Measurements from ENCODE around the gene ENTHD1. TPM values are rescaled to one million over a fixed set of nuclear protein-coding genes. Genes with fewer than 3 reads are reported as not detected.

The ENTHD1 gene
- total RNA-seq, 2 donors from 2014 or later = not detected

DNA sequence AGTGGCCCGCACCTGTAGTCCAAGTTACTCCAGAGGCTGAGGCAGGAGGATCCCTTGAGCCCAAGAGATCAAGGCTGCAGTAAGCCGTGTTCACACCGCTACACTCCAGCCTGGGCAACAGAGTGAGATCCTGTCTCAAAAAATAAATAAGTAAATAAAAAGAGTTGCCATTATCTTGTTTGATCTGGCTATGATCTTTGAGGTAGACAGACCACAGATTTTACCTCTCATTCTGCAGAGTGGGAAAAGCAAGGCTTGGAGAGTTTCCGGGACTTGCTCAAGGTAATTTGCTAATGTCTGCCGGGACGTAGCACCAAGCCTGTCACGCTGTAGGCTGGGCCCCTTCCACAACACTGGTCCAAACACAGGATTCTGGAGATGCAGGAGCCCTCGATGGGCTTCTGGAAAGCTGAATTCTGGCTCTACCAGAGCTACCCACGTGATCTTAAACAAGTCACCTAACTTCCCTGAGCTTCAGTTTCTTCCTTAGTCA is 14.1 kb upstream of the ENTHD1 start:
- H3K9me3 ChIP-seq (ENCODE audit: control insufficient read depth, low read length) = no peaks in the 10 kb centered on the region
- DNase-seq = no peak
- H3K4me3 ChIP-seq (ENCODE audit: low read length) = no peak overlapping the region
- TF ChIP-seq, protein P1, sequence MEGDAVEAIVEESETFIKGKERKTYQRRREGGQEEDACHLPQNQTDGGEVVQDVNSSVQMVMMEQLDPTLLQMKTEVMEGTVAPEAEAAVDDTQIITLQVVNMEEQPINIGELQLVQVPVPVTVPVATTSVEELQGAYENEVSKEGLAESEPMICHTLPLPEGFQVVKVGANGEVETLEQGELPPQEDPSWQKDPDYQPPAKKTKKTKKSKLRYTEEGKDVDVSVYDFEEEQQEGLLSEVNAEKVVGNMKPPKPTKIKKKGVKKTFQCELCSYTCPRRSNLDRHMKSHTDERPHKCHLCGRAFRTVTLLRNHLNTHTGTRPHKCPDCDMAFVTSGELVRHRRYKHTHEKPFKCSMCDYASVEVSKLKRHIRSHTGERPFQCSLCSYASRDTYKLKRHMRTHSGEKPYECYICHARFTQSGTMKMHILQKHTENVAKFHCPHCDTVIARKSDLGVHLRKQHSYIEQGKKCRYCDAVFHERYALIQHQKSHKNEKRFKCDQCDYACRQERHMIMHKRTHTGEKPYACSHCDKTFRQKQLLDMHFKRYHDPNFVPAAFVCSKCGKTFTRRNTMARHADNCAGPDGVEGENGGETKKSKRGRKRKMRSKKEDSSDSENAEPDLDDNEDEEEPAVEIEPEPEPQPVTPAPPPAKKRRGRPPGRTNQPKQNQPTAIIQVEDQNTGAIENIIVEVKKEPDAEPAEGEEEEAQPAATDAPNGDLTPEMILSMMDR (conservative IDR thresholded peaks at IDR 0.05) = no peak
- no peaks in the 10 kb centered on the region for H3K4me1 ChIP-seq (ENCODE audit: control insufficient read depth, insufficient read depth, low read length)
- Mint-ChIP-seq H3K4me3 (no peak overlapping the region), H3K27me3 (ENCODE audit: insufficient read depth) (peaks cover 2% of the 10 kb centered on the region), H3K27ac (no peak overlapping the region), H3K9me3 (no peaks in the 10 kb centered on the region), H3K4me1 (no peaks in the 10 kb centered on the region), H3K36me3 (ENCODE audit: low read depth) (no peaks in the 10 kb centered on the region)
- H3K27ac ChIP-seq (ENCODE audit: low read depth, low read length) = no peak overlapping the region
- WGBS, 2 experiments (ENCODE audit: insufficient coverage in 1 of 2, insufficient read length in 1 of 2) = 88 to 94% methylated on average over 7 to 9 of the region's 9 CpGs
- H3K9ac ChIP-seq (ENCODE audit: extremely low read depth, low read length, poor library complexity, severe bottlenecking) = no peak overlapping the region
- H3K27me3 ChIP-seq (ENCODE audit: control insufficient read depth, insufficient read depth, low read length, poor library complexity, severe bottlenecking) = no peaks in the 10 kb centered on the region
- H3K36me3 ChIP-seq (ENCODE audit: control insufficient read depth, insufficient read depth, low read length) = no peaks in the 10 kb centered on the region

DNA sequence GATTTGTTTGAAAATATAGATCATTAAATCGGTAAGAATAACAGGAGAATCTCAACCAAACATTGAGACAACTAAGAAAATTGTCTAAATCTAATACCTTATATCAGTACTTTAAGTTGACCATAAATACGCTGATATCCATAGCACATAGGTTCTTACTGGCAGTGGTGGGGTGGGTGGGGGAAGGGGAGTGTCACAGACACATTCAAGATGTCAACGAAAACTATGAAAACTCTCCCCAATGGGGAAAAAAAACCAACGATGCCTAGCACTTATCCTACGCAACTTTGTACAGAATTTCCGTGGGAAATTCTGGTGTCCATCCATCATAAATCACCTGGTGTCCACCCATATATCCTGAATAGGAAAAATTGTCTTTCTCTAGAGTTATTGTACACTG is 13.5 kb upstream of the ENTHD1 start:
- Mint-ChIP-seq H3K27ac (no peak overlapping the region), H3K4me3 (no peak overlapping the region), H3K36me3 (ENCODE audit: low read depth) (no peaks in the 10 kb centered on the region), H3K27me3 (ENCODE audit: insufficient read depth) (peaks cover 2% of the 10 kb centered on the region), H3K9me3 (no peaks in the 10 kb centered on the region), H3K4me1 (no peaks in the 10 kb centered on the region)
- Histone ChIP-seq H3K4me3 (ENCODE audit: low read length) (no peak overlapping the region), H3K9ac (ENCODE audit: extremely low read depth, low read length, poor library complexity, severe bottlenecking) (no peak overlapping the region), H3K27me3 (ENCODE audit: control insufficient read depth, insufficient read depth, low read length, poor library complexity, severe bottlenecking) (no peaks in the 10 kb centered on the region), H3K36me3 (ENCODE audit: control insufficient read depth, insufficient read depth, low read length) (no peaks in the 10 kb centered on the region), H3K4me1 (ENCODE audit: control insufficient read depth, insufficient read depth, low read length) (no peaks in the 10 kb centered on the region), H3K27ac (ENCODE audit: low read depth, low read length) (no peak overlapping the region), H3K9me3 (ENCODE audit: control insufficient read depth, low read length) (no peaks in the 10 kb centered on the region)
- TF ChIP-seq, protein P1 (conservative IDR thresholded peaks at IDR 0.05) = no peak
- 95% methylated on average over 6 of the region's 6 CpGs; no CpG with 5 or more reads in 1 of the 2 experiments for WGBS, 2 experiments (ENCODE audit: insufficient coverage in 1 of 2, insufficient read length in 1 of 2)
- DNase-seq = no peak

DNA sequence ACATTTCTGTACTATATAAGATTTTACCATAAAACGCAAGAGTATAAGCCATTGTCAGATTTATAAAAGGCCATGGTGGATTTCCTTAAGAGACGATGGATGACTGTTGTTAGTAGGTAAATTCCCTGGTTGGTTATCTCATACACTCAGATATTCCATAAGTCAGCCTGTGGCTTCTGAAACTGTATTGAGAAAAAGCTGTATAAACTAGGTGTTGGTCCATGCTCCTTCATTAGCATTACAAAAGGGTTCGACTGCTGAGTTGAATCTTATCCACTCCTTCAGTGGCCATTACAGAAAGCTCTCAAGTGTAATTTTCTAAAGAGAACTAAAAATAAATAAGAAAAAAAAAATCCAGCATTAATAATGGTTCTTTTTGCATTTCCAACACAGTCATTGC is 12.6 kb upstream of the ENTHD1 start:
- Mint-ChIP-seq H3K27me3 (ENCODE audit: insufficient read depth) (peaks cover 8% of the 10 kb centered on the region), H3K9me3 (no peaks in the 10 kb centered on the region), H3K4me3 (no peak overlapping the region), H3K4me1 (no peaks in the 10 kb centered on the region), H3K36me3 (ENCODE audit: low read depth) (no peaks in the 10 kb centered on the region), H3K27ac (no peak overlapping the region)
- no peak overlapping the region for H3K27ac ChIP-seq (ENCODE audit: low read depth, low read length)
- H3K9ac ChIP-seq (ENCODE audit: extremely low read depth, low read length, poor library complexity, severe bottlenecking) = no peak overlapping the region
- DNase-seq = no peak
- no peaks in the 10 kb centered on the region for H3K36me3 ChIP-seq (ENCODE audit: control insufficient read depth, insufficient read depth, low read length)
- H3K4me1 ChIP-seq (ENCODE audit: control insufficient read depth, insufficient read depth, low read length) = no peaks in the 10 kb centered on the region
- peaks cover 1% of the 10 kb centered on the region for H3K27me3 ChIP-seq (ENCODE audit: control insufficient read depth, insufficient read depth, low read length, poor library complexity, severe bottlenecking)
- WGBS, 2 experiments (ENCODE audit: insufficient coverage in 1 of 2, insufficient read length in 1 of 2) = 78% methylated on average over 3 of the region's 3 CpGs; no CpG with 5 or more reads in 1 of the 2 experiments
- no peaks in the 10 kb centered on the region for H3K9me3 ChIP-seq (ENCODE audit: control insufficient read depth, low read length)
- no peak overlapping the region for H3K4me3 ChIP-seq (ENCODE audit: low read length)
- TF ChIP-seq, protein P1 (conservative IDR thresholded peaks at IDR 0.05) = no peak
